IMR-90 (cell line): ENCODE measurements around the gene AARS1. TPM values are rescaled to one million over a fixed set of nuclear protein-coding genes. Genes with fewer than 3 reads are reported as not detected.

Experiments used
- ATAC-seq: fragments of 200-7000 bp; cut with Tn5 transposase; 2 replicates; pipeline ENCODE4 v1.9.1; 2020; ENCODE audit warnings: low read depth, mild to moderate bottlenecking, moderate library complexity
- BruUV-seq: library from RNA; stranded (reverse); fragments of 400-500 nt; replicated peaks from 2 replicates; lab custom pipeline; 2021; lab: Mats Ljungman, UMichigan
- CTCF ChIA-PET: fragments of 300-600 bp; formaldehyde crosslinking; extraction: SDS; loops from one replicate; lab custom pipeline; 2021; ENCODE audit warnings: antibody characterized with exemption; lab: Yijun Ruan, JAX
- POLR2A ChIA-PET: fragments of 300-600 bp; sonication (Branson Sonifier 250); formaldehyde crosslinking; loops from one replicate; lab custom pipeline; 2022; ENCODE audit warnings: antibody characterized with exemption; ENCODE audit not compliant: unreplicated experiment; lab: Charles Lee
- DNase-seq: peaks from one replicate; pipeline ENCODE4 v3.0.0; 2013
- H2AFZ ChIP-seq: replicated peaks from 2 replicates; pipeline ENCODE3; 2013; ENCODE audit warnings: low read length, mild to moderate bottlenecking; ENCODE audit not compliant: poor library complexity
- H2AK5ac ChIP-seq: 2 replicates; pipeline ENCODE4 v1.6.1; 2013; ENCODE audit warnings: low read depth, low read length, inconsistent platforms
- H2AK9ac ChIP-seq: replicated peaks from 2 replicates; pipeline ENCODE3; 2013; ENCODE audit warnings: mild to moderate bottlenecking, low read depth, low read length, moderate library complexity; ENCODE audit not compliant: poor library complexity
- H2BK120ac ChIP-seq: 2 replicates; pipeline ENCODE4 v1.6.1; 2013; ENCODE audit warnings: low read depth, low read length, inconsistent platforms
- H2BK15ac ChIP-seq: 3 replicates; pipeline ENCODE4 v1.6.1; 2013; ENCODE audit warnings: low read depth, low read length, inconsistent platforms
- H2BK20ac ChIP-seq: 2 replicates; pipeline ENCODE4 v1.6.1; 2013; ENCODE audit warnings: low read depth, mild to moderate bottlenecking, inconsistent platforms, low read length, moderate library complexity
- H2BK5ac ChIP-seq: 2 replicates; pipeline ENCODE4 v1.6.1; 2013; ENCODE audit warnings: mild to moderate bottlenecking, low read depth, low read length, inconsistent platforms; ENCODE audit not compliant: poor library complexity, severe bottlenecking
- H3K14ac ChIP-seq: replicated peaks from 2 replicates; pipeline ENCODE4 v1.6.1; 2013; ENCODE audit warnings: low read depth, low read length, inconsistent platforms
- H3K18ac ChIP-seq: 2 replicates; pipeline ENCODE4 v1.6.1; 2013; ENCODE audit warnings: low read depth, low read length, control low read depth
- H3K23ac ChIP-seq: 2 replicates; pipeline ENCODE4 v1.6.1; 2013; ENCODE audit warnings: low read depth, low read length, inconsistent platforms
- H3K27ac ChIP-seq: 2 replicates; pipeline ENCODE4 v1.5.1; 2013; ENCODE audit warnings: mild to moderate bottlenecking, control low read depth, low read length; ENCODE audit not compliant: insufficient read depth
- H3K27me3 ChIP-seq: 2 replicates; pipeline ENCODE4 v1.6.1; 2013; ENCODE audit warnings: low read length; ENCODE audit not compliant: control insufficient read depth, insufficient read depth
- H3K36me3 ChIP-seq: 2 replicates; pipeline ENCODE4 v1.6.1; 2013; ENCODE audit warnings: low read length, mixed read lengths; ENCODE audit not compliant: control insufficient read depth, insufficient read depth
- H3K4ac ChIP-seq: 2 replicates; pipeline ENCODE4 v1.6.1; 2013; ENCODE audit warnings: low read depth, low read length, inconsistent platforms
- H3K4me1 ChIP-seq: 2 replicates; pipeline ENCODE4 v1.6.1; 2013; ENCODE audit warnings: low read length, mixed read lengths; ENCODE audit not compliant: control insufficient read depth, insufficient read depth
- H3K4me2 ChIP-seq: 2 replicates; pipeline ENCODE4 v1.6.1; 2013; ENCODE audit warnings: low read depth, mild to moderate bottlenecking, control low read depth, low read length, moderate library complexity
- H3K4me3 ChIP-seq: 2 replicates; pipeline ENCODE4 v1.5.1; 2013; ENCODE audit warnings: low read depth, mild to moderate bottlenecking, control low read depth, low read length, moderate library complexity; ENCODE audit not compliant: insufficient read depth
- H3K56ac ChIP-seq: 2 replicates; pipeline ENCODE4 v1.6.1; 2013; ENCODE audit warnings: low read length, inconsistent platforms; ENCODE audit not compliant: insufficient read depth; ENCODE audit errors: extremely low read depth
- H3K79me1 ChIP-seq, 2 experiments: 2 replicates each; pipeline ENCODE4 v1.6.1; 2013; ENCODE audit warnings: low read length in 2 of 2, inconsistent platforms in 1 of 2, low read depth in 1 of 2
- H3K9ac ChIP-seq: 2 replicates; pipeline ENCODE4 v1.6.1; 2013; ENCODE audit warnings: low read depth, low read length, control low read depth
- H3K9me1 ChIP-seq: 2 replicates; pipeline ENCODE4 v1.6.1; 2013; ENCODE audit warnings: low read length, inconsistent platforms; ENCODE audit not compliant: insufficient read depth
- H3K9me3 ChIP-seq: 2 replicates; pipeline ENCODE4 v1.6.1; 2013; ENCODE audit warnings: low read length; ENCODE audit not compliant: control insufficient read depth, insufficient read depth
- H4K20me1 ChIP-seq: 2 replicates; pipeline ENCODE4 v1.6.1; 2013; ENCODE audit warnings: low read length, inconsistent platforms; ENCODE audit not compliant: insufficient read depth
- H4K5ac ChIP-seq: 2 replicates; pipeline ENCODE4 v1.6.1; 2013; ENCODE audit warnings: mild to moderate bottlenecking, low read depth, low read length, control low read depth
- H4K8ac ChIP-seq, 2 experiments: 2 replicates each; pipeline ENCODE4 v1.6.1; 2013; ENCODE audit warnings: low read depth in 2 of 2, low read length in 2 of 2, control low read depth in 1 of 2, inconsistent platforms in 1 of 2
- H4K91ac ChIP-seq: 2 replicates; pipeline ENCODE4 v1.6.1; 2013; ENCODE audit warnings: low read depth, low read length, inconsistent platforms; ENCODE audit not compliant: insufficient read depth
- BHLHE40 ChIP-seq: fragments of 150-350 bp; IDR thresholded peaks from 2 replicates; pipeline ENCODE4 v1.6.1; 2016; ENCODE audit warnings: mild to moderate bottlenecking, low read depth, low read length
- CEBPB ChIP-seq: IDR thresholded peaks from 2 replicates; pipeline ENCODE4 v1.6.1; 2012; ENCODE audit warnings: low read depth, low read length, improper control_type of control experiment
- CHD1 ChIP-seq: IDR thresholded peaks from 2 replicates; pipeline ENCODE4 v1.6.1; 2012; ENCODE audit warnings: low read depth, low read length, improper control_type of control experiment
- FOS ChIP-seq: fragments of 150-350 bp; IDR thresholded peaks from 2 replicates; pipeline ENCODE4 v1.6.1; 2016; ENCODE audit warnings: low read depth, low read length
- MAFK ChIP-seq: IDR thresholded peaks from 2 replicates; pipeline ENCODE4 v1.6.1; 2012; ENCODE audit warnings: low read depth, low read length, improper control_type of control experiment
- MAZ ChIP-seq: IDR thresholded peaks from 2 replicates; pipeline ENCODE4 v1.6.1; 2012; ENCODE audit warnings: low read depth, mild to moderate bottlenecking, low read length, improper control_type of control experiment, moderate library complexity, borderline replicate concordance
- MXI1 ChIP-seq: IDR thresholded peaks from 2 replicates; pipeline ENCODE4 v1.6.1; 2012; ENCODE audit warnings: low read depth, mild to moderate bottlenecking, low read length, moderate library complexity, borderline replicate concordance
- NFE2L2 ChIP-seq: fragments of 150-350 bp; IDR thresholded peaks from 2 replicates; pipeline ENCODE4 v1.6.1; 2016; ENCODE audit warnings: low read depth, mild to moderate bottlenecking, low read length
- POLR2A ChIP-seq: IDR thresholded peaks from 2 replicates; pipeline ENCODE4 v1.6.1; 2012; ENCODE audit warnings: mild to moderate bottlenecking, low read depth, low read length
- RAD21 ChIP-seq: IDR thresholded peaks from 2 replicates; pipeline ENCODE4 v1.6.1; 2012; ENCODE audit warnings: low read length, improper control_type of control experiment
- RCOR1 ChIP-seq: IDR thresholded peaks from 2 replicates; pipeline ENCODE4 v1.6.1; 2012; ENCODE audit warnings: mild to moderate bottlenecking, low read length, improper control_type of control experiment; ENCODE audit not compliant: insufficient replicate concordance
- RFX5 ChIP-seq: IDR thresholded peaks from 2 replicates; pipeline ENCODE4 v1.8.0; 2012; ENCODE audit warnings: low read depth, mild to moderate bottlenecking, low read length, moderate library complexity
- SMC3 ChIP-seq: fragments of 150-350 bp; IDR thresholded peaks from 2 replicates; pipeline ENCODE4 v1.6.1; 2016; ENCODE audit warnings: low read depth, mild to moderate bottlenecking, antibody characterized with exemption, low read length, moderate library complexity
- WGBS, 2 experiments: methylation state at CpG; one replicate each; pipeline versions ENCODE4 v1.1.5 to v1.1.7; 2013; ENCODE audit warnings: missing lambda C conversion rate in 2 of 2; ENCODE audit not compliant: insufficient read length in 1 of 2; ENCODE audit errors: extremely low coverage in 2 of 2; 5-methylcytosine and 5-hydroxymethylcytosine counted together
- dilution Hi-C: fragments of 300-500 bp; cut with HindIII; formaldehyde crosslinking; loops from one replicate; pipeline ENCODE4 v1.14.3; 2018; ENCODE audit warnings: low sequenced_read_pairs; ENCODE audit not compliant: unreplicated experiment
- in situ Hi-C: fragments of 300-500 bp; cut with MboI; formaldehyde crosslinking; loops from 3 replicates; pipeline ENCODE4 v1.14.3; 2019; ENCODE audit warnings: low sequenced_read_pairs, inconsistent platforms, mixed read lengths
- intact Hi-C: fragments of 100-400 bp; cut with micrococcal nuclease; formaldehyde crosslinking; loops from 2 replicates; pipeline ENCODE4 v1.10.0; 2022
- polyA plus RNA-seq, 3 experiments: library from polyadenylated mRNA; depleted of rRNA; stranded (reverse); fragments of >200 nt; gene quantifications; 2 replicates each; pipeline ENCODE4 v1.2.3, GENCODE V29; 2012; ENCODE audit warnings: low replicate concordance in 1 of 3
- total RNA-seq: library from RNA; depleted of rRNA; stranded (reverse); fragments of >200 nt; gene quantifications from 2 replicates; pipeline ENCODE4 v1.2.3, GENCODE V29; 2012
- TF ChIP-seq, protein P1 (sequence below): fragments of 150-350 bp; IDR thresholded peaks from 2 replicates; pipeline ENCODE4 v1.6.1; 2017; ENCODE audit warnings: mild to moderate bottlenecking, antibody characterized with exemption, low read length, low read depth
- TF ChIP-seq, protein P2 (sequence below): conservative IDR thresholded peaks from 2 replicates; pipeline ENCODE4 v1.5.1; 2012; ENCODE audit warnings: mild to moderate bottlenecking, low read depth, low read length, improper control_type of control experiment
- TF ChIP-seq, protein P3 (sequence below): fragments of 150-350 bp; IDR thresholded peaks from 2 replicates; pipeline ENCODE4 v1.6.1; 2016; ENCODE audit warnings: low read depth, mild to moderate bottlenecking, low read length, moderate library complexity, borderline replicate concordance

The AARS1 gene
- total and polyA plus RNA-seq, 2 of the 4 experiments (the other 2 are of a cell fraction), result 104 to 139 TPM

DNA sequence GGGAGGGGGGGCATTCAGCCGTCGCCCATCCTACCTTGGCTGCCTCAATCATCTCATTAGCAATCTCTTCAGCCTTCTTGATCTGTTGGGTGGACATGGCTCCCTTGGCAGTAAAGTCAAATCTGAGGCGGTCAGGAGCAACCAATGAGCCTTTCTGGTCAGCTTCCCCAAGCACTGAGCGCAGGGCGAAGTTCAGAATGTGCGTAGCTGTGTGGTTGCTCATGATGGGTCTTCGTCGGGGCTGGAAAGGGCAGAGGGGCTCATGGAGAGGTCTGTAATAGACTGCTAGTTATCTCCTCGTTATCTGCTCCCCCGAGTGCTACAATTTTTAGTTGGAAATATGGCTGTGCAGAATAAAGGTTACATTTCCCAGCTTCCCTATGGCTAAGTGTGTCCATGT lies 30.4 kb downstream of the AARS1 start:
- Histone ChIP-seq H2AK9ac (no peak overlapping the region), H2BK15ac (no peak overlapping the region), H4K5ac (no peak overlapping the region), H3K18ac (no peak overlapping the region), H2BK120ac (no peak overlapping the region), H3K36me3 (peaks cover 81% of the 10 kb centered on the region), H2AFZ (peak overlapping the region; percentile 27), H3K14ac (no peak overlapping the region), H3K4me1 (no peaks in the 10 kb centered on the region), H3K9me3 (no peaks in the 10 kb centered on the region), H3K9ac (no peak overlapping the region), H3K27me3 (no peaks in the 10 kb centered on the region), H3K23ac (no peak overlapping the region), H4K20me1 (peaks cover 34% of the 10 kb centered on the region; the same call in 1 of the 2 replicates), H3K4ac (no peak overlapping the region), H3K27ac (no peak overlapping the region), H3K56ac (no peak overlapping the region), H2AK5ac (no peak overlapping the region), H3K4me3 (no peak overlapping the region), H3K79me1 (peaks cover 10 to 35% of the 10 kb centered on the region in 2 experiments), H2BK20ac (no peak overlapping the region), H4K8ac (no peak overlapping the region), H2BK5ac (no peak overlapping the region), H4K91ac (no peak overlapping the region), H3K4me2 (no peak overlapping the region), H3K9me1 (peaks cover 3% of the 10 kb centered on the region; the same call in 1 of the 2 replicates)
- POLR2A ChIA-PET, result no interaction called here
- TF ChIP-seq POLR2A (no peak), RAD21 (no peak), MAFK (no peak), BHLHE40 (no peak), SMC3 (no peak), CEBPB (no peak), MAZ (no peak), RCOR1 (no peak), MXI1 (no peak), FOS (no peak), NFE2L2 (no peak), CHD1 (no peak), RFX5 (no peak)
- TF ChIP-seq, protein P1, sequence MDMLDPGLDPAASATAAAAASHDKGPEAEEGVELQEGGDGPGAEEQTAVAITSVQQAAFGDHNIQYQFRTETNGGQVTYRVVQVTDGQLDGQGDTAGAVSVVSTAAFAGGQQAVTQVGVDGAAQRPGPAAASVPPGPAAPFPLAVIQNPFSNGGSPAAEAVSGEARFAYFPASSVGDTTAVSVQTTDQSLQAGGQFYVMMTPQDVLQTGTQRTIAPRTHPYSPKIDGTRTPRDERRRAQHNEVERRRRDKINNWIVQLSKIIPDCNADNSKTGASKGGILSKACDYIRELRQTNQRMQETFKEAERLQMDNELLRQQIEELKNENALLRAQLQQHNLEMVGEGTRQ, result no peak
- TF ChIP-seq, protein P2, sequence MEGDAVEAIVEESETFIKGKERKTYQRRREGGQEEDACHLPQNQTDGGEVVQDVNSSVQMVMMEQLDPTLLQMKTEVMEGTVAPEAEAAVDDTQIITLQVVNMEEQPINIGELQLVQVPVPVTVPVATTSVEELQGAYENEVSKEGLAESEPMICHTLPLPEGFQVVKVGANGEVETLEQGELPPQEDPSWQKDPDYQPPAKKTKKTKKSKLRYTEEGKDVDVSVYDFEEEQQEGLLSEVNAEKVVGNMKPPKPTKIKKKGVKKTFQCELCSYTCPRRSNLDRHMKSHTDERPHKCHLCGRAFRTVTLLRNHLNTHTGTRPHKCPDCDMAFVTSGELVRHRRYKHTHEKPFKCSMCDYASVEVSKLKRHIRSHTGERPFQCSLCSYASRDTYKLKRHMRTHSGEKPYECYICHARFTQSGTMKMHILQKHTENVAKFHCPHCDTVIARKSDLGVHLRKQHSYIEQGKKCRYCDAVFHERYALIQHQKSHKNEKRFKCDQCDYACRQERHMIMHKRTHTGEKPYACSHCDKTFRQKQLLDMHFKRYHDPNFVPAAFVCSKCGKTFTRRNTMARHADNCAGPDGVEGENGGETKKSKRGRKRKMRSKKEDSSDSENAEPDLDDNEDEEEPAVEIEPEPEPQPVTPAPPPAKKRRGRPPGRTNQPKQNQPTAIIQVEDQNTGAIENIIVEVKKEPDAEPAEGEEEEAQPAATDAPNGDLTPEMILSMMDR, result no peak
- TF ChIP-seq, protein P3, sequence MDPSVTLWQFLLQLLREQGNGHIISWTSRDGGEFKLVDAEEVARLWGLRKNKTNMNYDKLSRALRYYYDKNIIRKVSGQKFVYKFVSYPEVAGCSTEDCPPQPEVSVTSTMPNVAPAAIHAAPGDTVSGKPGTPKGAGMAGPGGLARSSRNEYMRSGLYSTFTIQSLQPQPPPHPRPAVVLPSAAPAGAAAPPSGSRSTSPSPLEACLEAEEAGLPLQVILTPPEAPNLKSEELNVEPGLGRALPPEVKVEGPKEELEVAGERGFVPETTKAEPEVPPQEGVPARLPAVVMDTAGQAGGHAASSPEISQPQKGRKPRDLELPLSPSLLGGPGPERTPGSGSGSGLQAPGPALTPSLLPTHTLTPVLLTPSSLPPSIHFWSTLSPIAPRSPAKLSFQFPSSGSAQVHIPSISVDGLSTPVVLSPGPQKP, result no peak
- intact Hi-C loops (no loop called here), in situ Hi-C loops (no loop called here), dilution Hi-C loops (no loop called here)
- ATAC-seq (no peak), DNase-seq (no peak)
- BruUV-seq, result no TSS peak
- CTCF ChIA-PET, result no interaction called here
- 95% methylated on average over 4 of the region's 10 CpGs; no CpG with 5 or more reads in 1 of the 2 experiments for WGBS, 2 experiments
